GM21737 (cell line): Measurements from ENCODE around the gene CD44.
A peak's percentile ranks its signal among the peaks of the same experiment; 100 is the strongest.

Experiments
- ATAC-seq: cut with Tn5 transposase; IDR thresholded peaks from one replicate; pipeline ENCODE4 v1.9.1; 2021; ENCODE audit warnings: mild to moderate bottlenecking, moderate library complexity; ENCODE audit not compliant: unreplicated experiment

CD44 gene

DNA sequence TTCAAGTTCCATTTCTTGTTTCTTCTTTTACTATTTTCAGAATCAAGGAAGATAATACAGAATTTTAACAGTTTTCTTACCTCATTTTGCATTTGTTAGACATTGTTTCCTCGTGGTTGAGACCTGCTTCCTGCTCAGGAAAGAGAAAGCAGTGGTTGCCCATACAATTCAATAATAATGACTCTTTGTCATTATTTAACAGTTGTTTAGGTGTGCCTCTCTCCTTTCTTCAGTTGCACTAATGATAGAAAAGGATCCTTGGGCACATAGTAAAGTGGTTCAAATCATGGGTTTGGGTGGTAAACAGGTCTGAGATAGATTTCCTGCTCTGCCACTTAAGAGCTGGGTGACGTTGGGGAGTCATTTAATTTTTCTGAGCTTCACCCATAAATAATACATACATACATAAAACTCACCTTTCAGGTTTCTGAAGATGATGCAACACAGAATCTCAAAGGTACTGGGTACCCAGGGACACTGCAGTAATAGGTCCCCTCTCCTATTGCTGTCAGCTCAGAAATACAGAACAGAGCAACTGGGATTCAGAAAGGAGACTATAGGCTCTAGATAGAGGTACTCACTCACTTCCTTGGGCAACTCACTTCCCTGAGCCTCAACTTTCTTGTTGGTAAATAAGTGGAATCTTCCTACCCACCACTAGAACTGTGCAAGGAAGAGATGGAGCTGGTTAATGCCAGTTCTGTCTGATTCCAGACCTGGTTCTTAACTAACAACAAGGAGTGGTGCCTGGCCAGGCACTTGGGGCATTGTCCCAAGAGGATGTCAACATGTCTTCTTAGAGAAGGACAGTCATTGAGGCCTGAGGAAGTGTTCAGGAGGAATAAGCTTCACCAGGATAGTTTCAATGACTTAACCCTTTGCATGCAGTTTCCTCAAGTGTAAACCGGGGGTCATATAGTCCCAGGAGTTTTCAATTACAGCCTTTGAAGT, 34.9 kb downstream of the CD44 start:
- no peak for ATAC-seq

DNA sequence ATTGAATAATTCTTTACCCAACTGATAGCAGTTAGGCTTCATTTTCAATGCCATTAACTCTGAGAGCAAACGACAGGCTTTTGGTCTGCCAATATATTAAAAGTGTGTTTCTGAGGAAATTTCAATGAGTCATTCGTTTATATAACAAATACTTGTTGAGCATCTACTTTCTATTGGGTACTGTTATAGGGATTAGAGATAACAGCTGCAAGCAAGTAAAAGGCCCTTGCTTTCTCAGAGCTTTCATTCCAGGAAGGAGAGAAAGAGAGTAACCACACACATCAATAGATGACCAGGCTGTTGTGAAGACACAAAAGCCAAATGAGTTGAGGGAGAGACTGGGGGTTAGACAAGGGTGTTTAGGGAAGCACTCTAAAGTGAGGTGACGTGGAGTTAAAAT, 35.7 kb downstream of the CD44 start:
- ATAC-seq = no peak

DNA sequence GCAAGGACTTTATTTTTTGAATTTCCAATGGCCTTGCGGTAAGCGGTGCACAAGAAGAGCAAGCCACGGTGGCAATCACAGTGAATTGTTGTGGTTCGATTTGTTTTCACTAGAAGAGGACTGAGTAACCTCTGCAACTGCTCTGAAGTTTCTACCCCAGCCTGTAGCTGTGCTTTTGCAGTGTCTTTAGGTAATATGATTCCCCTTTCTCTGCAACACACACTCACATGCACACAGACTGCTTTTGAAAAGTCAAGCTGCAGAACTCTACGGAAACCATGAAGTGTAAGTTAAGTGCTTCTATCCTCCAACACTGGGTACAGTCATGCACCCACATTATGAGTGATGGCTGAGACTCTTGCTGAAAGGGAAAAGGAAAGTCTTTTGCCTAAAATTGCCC, 38.4 kb downstream of the CD44 start:
- ATAC-seq = no peak

- no peak for ATAC-seq
Observed at GRCh38 chr11:35178067-35178805, 39.3 kb downstream of the CD44 start.

- no peak for ATAC-seq
Observed at GRCh38 chr11:35178873-35179272, 39.9 kb downstream of the CD44 start.

- no peak for ATAC-seq
Observed at GRCh38 chr11:35179466-35180135, 40.6 kb downstream of the CD44 start.

DNA sequence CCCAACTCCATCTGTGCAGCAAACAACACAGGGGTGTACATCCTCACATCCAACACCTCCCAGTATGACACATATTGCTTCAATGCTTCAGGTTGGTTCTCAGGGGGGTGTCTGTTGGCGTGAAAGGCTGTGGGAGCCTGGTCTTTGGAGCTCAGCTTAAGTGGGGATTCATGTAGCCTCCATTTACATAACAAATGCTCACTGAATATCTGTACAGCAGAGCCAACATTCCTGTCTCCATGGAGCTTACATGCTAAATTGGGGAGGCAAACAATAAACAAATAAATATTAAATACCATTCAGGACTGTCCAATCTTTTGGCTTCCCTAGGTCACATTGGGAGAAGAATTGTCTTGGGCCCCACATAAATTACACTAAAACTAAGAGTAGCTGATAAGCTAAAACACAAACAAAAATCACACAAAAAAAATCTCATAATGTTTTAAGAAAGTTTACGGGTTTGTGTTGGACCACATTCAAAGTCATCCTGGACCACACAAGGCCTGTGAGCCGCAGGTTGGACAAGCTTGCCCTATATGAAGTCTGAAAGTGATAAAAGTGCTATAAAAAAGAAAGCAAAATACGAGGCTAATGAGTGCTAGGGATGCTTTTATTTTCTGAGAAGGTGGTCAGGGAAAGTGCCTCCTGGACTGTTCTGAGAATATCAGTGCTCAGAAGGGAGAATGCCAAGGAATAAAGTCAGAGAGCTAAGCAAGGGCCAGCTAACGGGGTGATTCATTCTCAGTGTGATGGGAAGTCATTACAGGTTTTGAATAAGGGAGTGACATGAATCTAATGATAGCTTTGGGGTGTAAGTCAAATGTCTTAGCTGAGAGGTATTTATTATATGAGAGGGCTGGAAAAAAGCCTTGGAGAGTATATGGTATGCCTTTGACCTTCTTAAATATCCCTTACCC, 41.6 kb downstream of the CD44 start:
- no peak for ATAC-seq

- ATAC-seq = peak; percentile 74
Observed at GRCh38 chr11:35182317-35182939, 43.5 kb downstream of the CD44 start.

DNA sequence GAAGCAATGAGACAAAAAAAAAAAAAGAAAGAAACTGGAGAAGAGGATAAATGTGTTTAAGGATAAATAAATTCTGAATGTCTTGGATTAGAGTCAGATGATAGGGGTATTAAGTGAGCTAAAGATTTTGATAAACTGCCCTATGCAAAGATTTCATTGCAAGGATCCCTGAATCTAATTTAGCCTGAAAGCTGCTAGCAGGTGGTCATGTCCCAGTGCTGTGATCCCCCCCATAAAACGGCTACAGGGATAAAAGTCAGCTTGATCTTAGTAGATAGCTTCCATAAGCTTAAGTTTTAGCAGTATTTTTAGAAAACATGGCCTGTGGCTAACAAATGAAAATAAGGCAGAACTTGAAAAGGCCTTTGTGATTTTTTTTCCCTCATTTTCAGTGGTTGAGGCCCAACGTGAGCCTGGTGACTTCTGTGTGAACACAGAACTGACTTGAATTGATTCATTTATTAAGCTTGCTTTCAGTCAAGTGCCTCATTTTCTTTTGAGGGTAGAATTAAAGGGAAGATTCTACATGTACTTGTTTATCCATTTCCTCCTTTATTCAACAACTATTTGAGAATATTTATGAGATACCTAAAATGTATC, 44.5 kb downstream of the CD44 start:
- no peak for ATAC-seq

GRCh38 chr11:35185696-35186095, 46.7 kb downstream of the CD44 start:
- no peak for ATAC-seq

- no peak for ATAC-seq
Observed at GRCh38 chr11:35187996-35188395, 49.0 kb downstream of the CD44 start.

DNA sequence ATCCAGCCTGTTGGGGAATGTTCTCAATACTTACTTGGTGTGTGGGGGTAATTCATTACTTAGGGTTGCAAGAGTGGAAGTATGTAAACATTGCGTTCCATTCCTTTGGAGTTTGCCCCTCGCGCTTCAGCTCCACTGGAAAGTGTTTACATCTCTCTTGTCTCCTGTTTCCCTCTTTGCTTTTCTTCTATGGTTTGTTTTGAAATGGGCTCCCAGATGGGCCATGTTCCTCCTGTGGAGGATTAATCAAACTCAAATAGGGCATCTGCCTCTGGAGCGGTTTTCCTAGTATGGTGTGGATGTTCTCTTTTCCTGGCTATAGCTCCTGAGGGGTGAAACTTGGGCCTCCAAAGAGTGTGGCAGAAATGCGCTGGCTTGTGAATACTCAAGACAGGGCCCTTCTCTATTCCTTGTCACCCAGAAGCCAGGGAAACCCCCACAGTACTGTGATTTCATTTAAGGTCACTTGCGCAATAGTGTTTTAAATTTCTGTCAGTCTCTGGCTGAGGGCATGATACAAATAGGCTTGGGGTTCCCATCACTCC, 51.9 kb downstream of the CD44 start:
- ATAC-seq = no peak

DNA sequence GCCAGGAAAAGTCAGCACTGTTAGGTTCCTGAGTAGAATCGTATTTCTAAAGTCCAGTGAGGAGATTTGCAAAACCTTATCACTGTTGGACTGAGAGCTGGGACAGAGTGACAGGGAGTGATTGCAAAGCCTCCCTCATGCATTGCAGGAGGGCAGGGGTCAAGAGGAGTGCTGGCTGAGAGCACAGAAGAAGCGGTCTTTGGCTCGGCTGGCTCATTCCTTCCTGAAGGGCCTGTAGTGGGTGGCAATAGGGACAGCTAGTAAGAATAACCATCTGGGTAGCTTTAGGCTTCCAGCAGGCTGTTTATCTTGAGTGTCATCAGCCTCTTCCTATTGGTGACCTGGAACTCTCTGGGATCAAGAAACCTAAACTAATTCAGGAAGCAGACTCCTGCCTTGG, 53.4 kb downstream of the CD44 start:
- ATAC-seq = no peak

DNA sequence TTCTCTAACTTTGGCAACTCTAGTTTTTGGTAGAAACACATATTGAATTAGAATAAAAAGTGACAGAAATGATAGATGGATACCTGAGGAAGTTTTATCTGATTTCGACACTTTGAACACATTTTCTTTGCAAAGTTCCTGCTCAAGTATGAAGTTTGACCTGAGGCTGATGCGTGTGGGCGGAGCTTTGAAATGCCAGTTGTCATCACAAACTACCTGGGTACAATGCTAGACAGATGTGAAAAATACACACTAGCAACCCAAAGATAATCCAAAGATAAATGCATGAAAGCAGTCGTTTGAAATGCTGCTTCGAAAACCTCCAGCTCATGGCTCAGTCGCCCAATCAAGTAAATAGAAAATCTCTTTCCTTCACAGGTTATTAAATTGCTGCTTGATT, 54.8 kb downstream of the CD44 start:
- ATAC-seq = no peak

- ATAC-seq = no peak
Observed at GRCh38 chr11:35197292-35197691, 58.3 kb downstream of the CD44 start.

DNA sequence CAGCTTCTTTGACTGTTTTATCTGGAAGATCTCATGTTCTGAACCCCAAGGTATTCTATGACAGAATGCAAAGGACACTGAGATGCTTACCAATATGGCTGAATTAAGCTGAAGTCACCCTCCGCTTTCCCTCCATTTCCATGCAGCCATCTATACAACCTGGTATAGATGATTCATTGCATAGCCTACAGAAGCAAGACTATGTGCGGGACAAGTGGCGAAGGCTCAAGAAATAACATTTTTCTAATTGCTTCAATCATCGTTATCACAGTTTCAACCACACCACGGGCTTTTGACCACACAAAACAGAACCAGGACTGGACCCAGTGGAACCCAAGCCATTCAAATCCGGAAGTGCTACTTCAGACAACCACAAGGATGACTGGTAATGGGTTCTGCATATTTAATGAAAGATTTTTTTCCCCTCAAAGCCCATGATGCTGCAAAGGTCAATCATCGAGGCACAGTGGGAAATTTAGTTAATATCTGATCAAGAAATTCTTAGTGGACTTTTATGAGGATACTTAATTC, 61.9 kb downstream of the CD44 start:
- no peak for ATAC-seq

GRCh38 chr11:35204614-35205013, 65.6 kb downstream of the CD44 start:
- no peak for ATAC-seq

GRCh38 chr11:35206616-35207015, 67.6 kb downstream of the CD44 start:
- ATAC-seq = no peak
